ENCODE data around the gene TTI1.

- no peak for TF ChIP-seq CTCF (IDR thresholded peaks at IDR 0.05)
- no peak for TF ChIP-seq ZFX (IDR thresholded peaks at IDR 0.05; ENCODE audit: borderline replicate concordance)
Observed at GRCh38 chr20:38063911-38064530, 30.8 kb upstream of the TTI1 start.

Data from 22Rv1 (cell line).